Measurements from ENCODE around the gene DLX3. TPM values are rescaled to one million over a fixed set of nuclear protein-coding genes. Genes with fewer than 3 reads are reported as not detected.

The DLX3 gene
- total RNA-seq, 4 donors from 2014 or later, result 0.34 TPM; not detected in 3

DNA sequence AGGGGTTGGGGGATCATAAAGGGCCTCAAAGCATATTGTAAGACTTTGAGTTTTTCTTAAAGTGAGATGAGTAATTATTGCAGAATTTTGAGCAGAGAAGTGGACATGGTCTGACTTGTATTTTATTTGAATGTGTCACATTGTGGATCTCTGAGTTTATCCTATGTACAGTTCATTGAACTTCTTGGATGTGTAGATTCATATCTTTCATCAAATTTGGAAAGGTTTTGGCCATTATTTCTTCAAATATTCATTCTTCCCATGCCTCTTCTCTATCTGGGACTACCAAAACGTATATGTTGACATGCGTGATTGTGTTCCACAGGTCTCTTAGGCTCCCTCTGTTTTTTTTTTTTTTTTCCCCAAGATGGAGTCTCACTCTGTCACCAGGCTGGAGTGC, 14.3 kb upstream of the DLX3 start:
- TF ChIP-seq, protein P1, sequence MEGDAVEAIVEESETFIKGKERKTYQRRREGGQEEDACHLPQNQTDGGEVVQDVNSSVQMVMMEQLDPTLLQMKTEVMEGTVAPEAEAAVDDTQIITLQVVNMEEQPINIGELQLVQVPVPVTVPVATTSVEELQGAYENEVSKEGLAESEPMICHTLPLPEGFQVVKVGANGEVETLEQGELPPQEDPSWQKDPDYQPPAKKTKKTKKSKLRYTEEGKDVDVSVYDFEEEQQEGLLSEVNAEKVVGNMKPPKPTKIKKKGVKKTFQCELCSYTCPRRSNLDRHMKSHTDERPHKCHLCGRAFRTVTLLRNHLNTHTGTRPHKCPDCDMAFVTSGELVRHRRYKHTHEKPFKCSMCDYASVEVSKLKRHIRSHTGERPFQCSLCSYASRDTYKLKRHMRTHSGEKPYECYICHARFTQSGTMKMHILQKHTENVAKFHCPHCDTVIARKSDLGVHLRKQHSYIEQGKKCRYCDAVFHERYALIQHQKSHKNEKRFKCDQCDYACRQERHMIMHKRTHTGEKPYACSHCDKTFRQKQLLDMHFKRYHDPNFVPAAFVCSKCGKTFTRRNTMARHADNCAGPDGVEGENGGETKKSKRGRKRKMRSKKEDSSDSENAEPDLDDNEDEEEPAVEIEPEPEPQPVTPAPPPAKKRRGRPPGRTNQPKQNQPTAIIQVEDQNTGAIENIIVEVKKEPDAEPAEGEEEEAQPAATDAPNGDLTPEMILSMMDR (IDR thresholded peaks at IDR 0.05; ENCODE audit: low read depth), result no peak

DNA sequence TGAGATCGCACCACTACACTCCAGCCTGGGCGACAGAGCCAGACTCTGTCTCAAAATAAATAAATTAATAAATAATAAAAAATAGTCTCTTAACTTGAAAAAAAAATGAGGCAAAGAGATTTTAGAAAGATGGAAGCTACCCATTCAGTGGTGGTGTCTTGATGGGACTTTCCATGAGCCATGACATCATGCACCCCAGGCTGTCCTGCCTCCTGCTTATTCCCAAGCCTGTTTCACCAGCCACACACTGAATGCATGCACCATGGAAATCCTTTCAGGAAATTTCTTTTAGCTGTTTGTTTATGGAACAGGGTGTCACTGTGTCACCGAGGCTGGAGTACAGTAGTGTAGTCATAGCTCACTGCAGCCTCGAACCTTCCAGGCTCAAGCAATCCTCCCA, 8.9 kb upstream of the DLX3 start:
- TF ChIP-seq, protein P1 (IDR thresholded peaks at IDR 0.05; ENCODE audit: low read depth), result no peak

DNA sequence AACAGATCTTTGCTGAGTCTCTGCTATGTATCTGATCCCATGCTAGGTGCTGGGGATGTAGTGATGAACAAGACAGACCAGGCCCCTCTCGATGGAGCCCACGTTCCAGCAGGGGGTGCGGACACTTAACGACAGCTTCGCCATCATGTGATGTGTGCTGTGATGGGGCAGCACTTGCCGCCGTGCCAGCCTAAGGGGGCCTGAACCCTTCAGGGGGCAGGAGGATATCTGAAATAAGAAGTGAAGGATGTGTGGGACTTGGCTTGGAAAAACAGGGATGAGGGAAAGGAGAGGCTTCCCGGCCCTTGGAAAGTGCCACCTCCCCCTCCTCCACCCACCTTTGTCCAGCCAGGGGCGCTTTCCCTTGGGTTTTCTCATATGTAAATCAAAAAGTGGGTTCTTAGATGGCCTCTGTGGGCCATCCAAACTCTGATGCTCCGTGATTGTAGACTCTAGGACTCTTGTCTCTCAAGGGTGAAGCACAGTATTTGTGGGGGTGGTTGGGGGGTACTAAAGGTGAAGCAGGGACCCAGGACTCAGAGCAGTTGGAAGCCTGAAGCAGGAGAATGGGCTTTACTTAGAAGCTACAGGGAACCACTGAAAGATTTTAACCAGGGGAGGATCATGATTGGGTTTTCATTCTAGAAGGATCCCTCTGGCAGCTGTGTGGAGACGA, 4.0 kb upstream of the DLX3 start:
- TF ChIP-seq, protein P1 (IDR thresholded peaks at IDR 0.05; ENCODE audit: low read depth), result no peak

DNA sequence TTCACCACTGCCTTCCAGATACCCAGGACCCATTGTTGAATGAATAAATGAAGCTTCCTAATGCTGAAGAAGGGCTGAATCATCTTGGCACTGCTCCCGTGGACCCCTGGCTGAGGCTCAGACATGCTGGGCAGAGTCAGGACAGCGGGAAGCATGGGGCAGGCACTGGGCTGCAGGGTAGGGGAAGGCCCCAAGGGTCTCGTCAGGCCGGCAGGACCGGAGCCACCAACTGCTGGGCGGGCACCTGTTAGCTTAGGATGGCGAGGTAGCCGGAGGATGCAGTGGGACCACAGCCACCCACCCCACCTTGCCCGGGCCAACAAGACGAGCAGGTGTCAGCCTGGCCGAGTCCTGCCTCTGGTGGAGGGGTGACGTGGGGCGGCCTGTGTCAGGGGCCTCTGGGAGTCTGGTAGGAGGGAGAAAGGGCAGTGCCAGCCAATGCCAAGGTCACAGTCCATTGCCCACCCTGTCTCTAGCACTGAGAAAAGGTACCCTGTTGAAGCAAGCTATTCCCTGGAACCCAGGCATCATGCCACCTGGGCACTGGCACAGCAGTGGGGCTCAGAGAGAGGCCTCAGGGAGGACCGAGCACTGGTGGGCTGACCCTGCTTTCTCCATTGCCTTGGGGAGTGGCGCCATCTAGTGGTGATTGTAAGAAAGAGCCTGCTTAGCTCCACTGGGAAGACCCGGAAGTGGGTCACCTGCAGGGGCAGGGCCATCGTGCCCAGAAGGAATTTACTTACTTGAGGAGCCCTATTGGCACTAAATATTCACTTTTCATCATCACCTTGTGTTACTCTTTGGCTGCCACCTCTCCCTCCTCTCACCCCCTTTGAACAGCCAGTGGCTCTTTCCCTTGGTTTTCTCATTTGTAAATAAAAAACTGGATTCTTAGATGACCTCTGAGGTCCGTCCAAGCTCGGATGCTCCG, 3.0 kb upstream of the DLX3 start:
- TF ChIP-seq, protein P1 (IDR thresholded peaks at IDR 0.05; ENCODE audit: low read depth), result no peak

DNA sequence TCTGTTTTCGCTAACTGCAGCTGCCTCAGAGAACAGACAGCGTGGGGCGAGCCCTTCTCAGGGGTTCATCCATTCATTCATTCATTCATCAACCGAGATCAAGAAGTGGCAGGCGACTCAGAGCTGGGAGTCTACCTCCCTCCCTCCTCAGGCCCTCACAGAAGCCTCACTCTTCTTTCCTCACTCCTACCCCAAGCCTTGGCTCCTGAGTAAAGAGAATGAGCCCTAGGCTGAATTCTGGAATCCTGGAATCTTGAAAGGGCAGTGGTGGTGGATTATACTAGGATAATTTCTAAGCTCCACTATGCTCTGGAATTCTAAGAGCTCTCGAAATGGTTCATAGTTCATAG, 2.3 kb upstream of the DLX3 start:
- TF ChIP-seq, protein P1 (IDR thresholded peaks at IDR 0.05; ENCODE audit: low read depth), result no peak

DNA sequence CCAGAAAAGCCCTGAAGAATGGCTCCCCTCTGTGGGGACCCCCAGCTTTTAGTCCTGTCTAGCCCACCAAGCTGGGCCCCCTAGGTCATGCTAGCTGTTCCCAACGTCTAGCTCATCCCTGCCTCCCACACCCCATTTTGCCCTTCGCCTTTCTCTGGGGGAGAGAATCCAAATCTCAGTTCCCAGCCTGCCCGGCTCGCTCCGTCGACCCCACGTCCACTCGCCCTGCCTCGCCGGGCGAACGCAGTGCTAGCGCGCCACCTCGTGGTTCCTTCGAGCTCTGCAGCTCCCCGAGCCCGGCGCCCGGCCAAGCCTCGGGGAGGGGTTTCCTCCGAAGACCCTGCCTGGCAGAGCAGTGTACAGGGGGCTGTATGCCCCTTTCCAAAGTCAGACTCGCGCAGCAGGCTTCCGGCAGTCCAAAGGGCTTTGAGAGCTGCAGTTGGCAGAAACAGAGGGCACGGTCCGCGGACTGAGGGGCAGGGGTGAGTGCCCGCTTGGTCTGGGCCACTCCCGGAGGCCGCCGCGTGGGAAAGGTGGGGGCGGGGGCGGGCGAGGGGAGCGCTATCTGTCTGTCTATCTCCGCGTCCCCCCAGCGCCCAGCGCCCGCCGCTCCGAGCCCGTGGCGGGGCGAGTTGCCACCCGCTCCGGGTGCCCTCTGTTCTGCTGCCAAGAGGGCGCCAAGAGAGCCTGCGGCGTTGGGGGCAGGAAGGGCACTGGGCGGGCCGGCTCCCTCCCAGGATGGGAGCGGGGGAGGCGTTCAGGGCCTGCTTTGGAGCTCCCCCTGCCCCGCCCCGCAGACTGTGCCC, 1.7 kb upstream of the DLX3 start:
- TF ChIP-seq, protein P1 (IDR thresholded peaks at IDR 0.05; ENCODE audit: low read depth), result no peak

DNA sequence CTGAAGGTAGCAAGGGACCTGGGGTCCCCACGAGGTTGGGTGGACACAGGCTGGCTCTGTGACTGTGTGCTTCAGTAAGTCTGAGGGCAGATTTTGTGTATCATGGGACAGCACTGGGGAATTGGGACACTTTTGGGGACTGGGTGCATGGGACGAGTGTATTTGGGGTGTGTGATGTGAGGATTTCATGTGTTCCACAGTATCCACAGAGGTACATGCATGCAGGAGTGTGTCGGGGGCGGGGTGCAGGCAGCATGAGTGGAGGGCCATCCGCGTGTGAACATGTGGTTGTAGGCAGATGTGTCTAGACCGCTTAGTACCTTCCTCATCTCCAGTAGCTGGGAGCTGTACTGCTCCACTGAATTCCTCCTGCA, 1.1 kb upstream of the DLX3 start:
- TF ChIP-seq, protein P1 (IDR thresholded peaks at IDR 0.05; ENCODE audit: low read depth), result no peak
